Measurements from ENCODE around the gene FHIT. TPM values are rescaled to one million over a fixed set of nuclear protein-coding genes. Genes with fewer than 3 reads are reported as not detected.

FHIT gene
- total RNA-seq, 1 donor from 2014 or later, result 5.7 TPM

DNA sequence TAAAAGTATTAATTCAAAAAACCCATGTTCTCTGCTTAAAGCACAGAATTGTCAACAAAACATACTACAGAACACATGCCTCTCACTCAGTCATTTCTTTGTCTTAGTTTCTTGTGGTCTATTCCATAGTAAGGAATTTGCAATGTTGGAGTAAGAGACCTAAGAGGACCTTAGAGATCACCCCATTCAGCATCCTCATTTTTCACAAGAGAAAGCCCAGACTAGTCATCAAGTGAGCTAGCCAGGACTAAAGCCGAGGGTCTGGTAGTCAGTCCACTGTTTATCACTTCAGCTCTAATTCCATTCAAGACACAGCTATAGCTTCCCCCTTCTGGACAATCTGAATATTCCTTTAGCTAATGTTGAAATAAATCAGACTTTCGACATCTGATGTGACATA is 601.1 kb downstream of the FHIT start:
- Histone ChIP-seq H4K20me1 (ENCODE audit: low read depth) (no peaks in the 10 kb centered on the region), H3K79me2 (ENCODE audit: low read depth) (no peaks in the 10 kb centered on the region), H3K9ac (no peak overlapping the region), H3K9me3 (ENCODE audit: low read depth) (no peaks in the 10 kb centered on the region), H3K4me1 (peaks cover 13% of the 10 kb centered on the region), H3K4me2 (no peak overlapping the region), H2AFZ (replicated peaks) (peak overlapping the region; percentile 4), H3K27ac (no peak overlapping the region), H3K27me3 (no peaks in the 10 kb centered on the region), H3F3A (ENCODE audit: low read depth) (no peaks in the 10 kb centered on the region), H3K4me3 (no peak overlapping the region), H3K36me3 (no peaks in the 10 kb centered on the region)
- Mint-ChIP-seq H3K4me3 (no peak overlapping the region), H3K27ac (no peak overlapping the region), H3K9me3 (peaks cover 2% of the 10 kb centered on the region), H3K4me1 (no peaks in the 10 kb centered on the region), H3K36me3 (no peaks in the 10 kb centered on the region), H3K27me3 (ENCODE audit: insufficient read depth, low read depth) (no peaks in the 10 kb centered on the region)
- no peak for TF ChIP-seq EZH2 (IDR thresholded peaks at IDR 0.05)
- TF ChIP-seq, protein P1, sequence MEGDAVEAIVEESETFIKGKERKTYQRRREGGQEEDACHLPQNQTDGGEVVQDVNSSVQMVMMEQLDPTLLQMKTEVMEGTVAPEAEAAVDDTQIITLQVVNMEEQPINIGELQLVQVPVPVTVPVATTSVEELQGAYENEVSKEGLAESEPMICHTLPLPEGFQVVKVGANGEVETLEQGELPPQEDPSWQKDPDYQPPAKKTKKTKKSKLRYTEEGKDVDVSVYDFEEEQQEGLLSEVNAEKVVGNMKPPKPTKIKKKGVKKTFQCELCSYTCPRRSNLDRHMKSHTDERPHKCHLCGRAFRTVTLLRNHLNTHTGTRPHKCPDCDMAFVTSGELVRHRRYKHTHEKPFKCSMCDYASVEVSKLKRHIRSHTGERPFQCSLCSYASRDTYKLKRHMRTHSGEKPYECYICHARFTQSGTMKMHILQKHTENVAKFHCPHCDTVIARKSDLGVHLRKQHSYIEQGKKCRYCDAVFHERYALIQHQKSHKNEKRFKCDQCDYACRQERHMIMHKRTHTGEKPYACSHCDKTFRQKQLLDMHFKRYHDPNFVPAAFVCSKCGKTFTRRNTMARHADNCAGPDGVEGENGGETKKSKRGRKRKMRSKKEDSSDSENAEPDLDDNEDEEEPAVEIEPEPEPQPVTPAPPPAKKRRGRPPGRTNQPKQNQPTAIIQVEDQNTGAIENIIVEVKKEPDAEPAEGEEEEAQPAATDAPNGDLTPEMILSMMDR (IDR thresholded peaks at IDR 0.05), result no peak
- TF ChIP-seq EZH2phosphoT487 (IDR thresholded peaks at IDR 0.05), result no peak
- no peak for DNase-seq (ENCODE audit: low spot score)

DNA sequence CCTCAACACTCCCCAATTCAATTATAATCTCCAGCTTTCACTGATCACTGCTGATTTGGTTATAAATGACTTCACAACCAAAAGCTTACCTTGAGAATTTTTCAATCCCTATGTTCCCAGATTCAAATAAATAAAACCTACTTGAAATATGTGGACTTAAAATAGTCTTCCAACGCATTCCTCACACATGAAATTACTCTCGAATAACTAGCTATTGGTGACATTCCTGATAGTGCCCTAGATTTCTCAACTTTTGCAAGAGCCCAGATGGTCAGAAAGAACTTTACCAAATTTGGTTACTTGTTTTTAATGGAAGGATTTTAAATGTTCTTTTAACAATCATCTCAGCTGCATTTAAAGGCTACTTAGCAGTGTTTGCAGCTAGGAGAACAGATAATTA is 605.5 kb downstream of the FHIT start:
- DNase-seq (ENCODE audit: low spot score), result no peak
- H3K27ac Mint-ChIP-seq, result no peak overlapping the region
- no peaks in the 10 kb centered on the region for H3K9me3 ChIP-seq (ENCODE audit: low read depth)
- no peak overlapping the region for H3K4me3 ChIP-seq
- H3K4me3 Mint-ChIP-seq, result no peak overlapping the region
- no peaks in the 10 kb centered on the region for H3K79me2 ChIP-seq (ENCODE audit: low read depth)
- no peak overlapping the region for H3K9ac ChIP-seq
- H3K4me1 ChIP-seq, result peaks cover 7% of the 10 kb centered on the region
- no peaks in the 10 kb centered on the region for H3K4me1 Mint-ChIP-seq
- H3K27me3 ChIP-seq, result no peaks in the 10 kb centered on the region
- no peaks in the 10 kb centered on the region for H3F3A ChIP-seq (ENCODE audit: low read depth)
- H4K20me1 ChIP-seq (ENCODE audit: low read depth), result no peaks in the 10 kb centered on the region
- no peak overlapping the region for H3K27ac ChIP-seq
- H3K36me3 Mint-ChIP-seq, result no peaks in the 10 kb centered on the region
- peaks cover 2% of the 10 kb centered on the region for H3K27me3 Mint-ChIP-seq (ENCODE audit: insufficient read depth, low read depth)
- no peaks in the 10 kb centered on the region for H3K36me3 ChIP-seq
- H3K9me3 Mint-ChIP-seq, result no peaks in the 10 kb centered on the region
- H3K4me2 ChIP-seq, result no peak overlapping the region
- no peak overlapping the region for H2AFZ ChIP-seq (replicated peaks)
- TF ChIP-seq, protein P1 (IDR thresholded peaks at IDR 0.05), result no peak
- TF ChIP-seq EZH2phosphoT487 (IDR thresholded peaks at IDR 0.05) (no peak), EZH2 (IDR thresholded peaks at IDR 0.05) (no peak)

DNA sequence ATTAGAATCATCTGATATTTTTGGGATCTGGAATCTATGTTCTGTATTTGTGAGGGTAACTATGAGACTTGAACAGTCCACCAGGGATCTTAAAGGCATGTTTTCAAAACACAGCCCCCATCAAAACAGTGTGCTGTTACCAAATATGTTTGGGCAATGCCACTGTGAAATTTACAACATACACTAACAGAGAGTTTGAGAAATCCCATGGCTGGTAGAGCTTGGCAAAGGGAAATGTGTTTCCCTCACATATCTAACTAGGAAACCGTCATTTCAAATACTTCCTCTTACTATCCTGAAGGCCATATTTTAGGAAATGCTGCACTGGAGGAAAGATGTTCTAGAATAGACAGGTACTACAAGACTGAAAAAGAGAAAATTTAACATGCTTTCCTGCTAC is 607.4 kb downstream of the FHIT start:
- H3K27me3 Mint-ChIP-seq (ENCODE audit: insufficient read depth, low read depth), result peaks cover 2% of the 10 kb centered on the region
- no peak overlapping the region for H3K27ac Mint-ChIP-seq
- Histone ChIP-seq H4K20me1 (ENCODE audit: low read depth) (no peaks in the 10 kb centered on the region), H3K36me3 (no peaks in the 10 kb centered on the region), H2AFZ (replicated peaks) (no peak overlapping the region), H3K4me3 (no peak overlapping the region), H3K27me3 (no peaks in the 10 kb centered on the region), H3F3A (ENCODE audit: low read depth) (no peaks in the 10 kb centered on the region), H3K4me2 (no peak overlapping the region), H3K27ac (no peak overlapping the region), H3K79me2 (ENCODE audit: low read depth) (no peaks in the 10 kb centered on the region), H3K4me1 (peaks cover 7% of the 10 kb centered on the region), H3K9ac (no peak overlapping the region), H3K9me3 (ENCODE audit: low read depth) (no peaks in the 10 kb centered on the region)
- no peak for TF ChIP-seq EZH2 (IDR thresholded peaks at IDR 0.05)
- TF ChIP-seq EZH2phosphoT487 (IDR thresholded peaks at IDR 0.05), result no peak
- TF ChIP-seq, protein P1 (IDR thresholded peaks at IDR 0.05), result no peak
- no peak for DNase-seq (ENCODE audit: low spot score)
- H3K9me3 Mint-ChIP-seq, result no peaks in the 10 kb centered on the region
- no peak overlapping the region for H3K4me3 Mint-ChIP-seq
- H3K4me1 Mint-ChIP-seq, result no peaks in the 10 kb centered on the region
- no peaks in the 10 kb centered on the region for H3K36me3 Mint-ChIP-seq

All from neural progenitor cell (in vitro differentiated cells).